SK-N-SH (cell line): ENCODE results near the gene ABLIM2. TPM values are rescaled to one million over a fixed set of nuclear protein-coding genes. Genes with fewer than 3 reads are reported as not detected.

Experiments used
- CTCF ChIA-PET: fragments of 300-600, 350-600 bp; formaldehyde crosslinking; extraction: SDS; loops from one replicate; lab custom pipeline; 2021; lab: Yijun Ruan, JAX
- POLR2A ChIA-PET: fragments of 350-600 bp; sonication (Branson Sonifier 250); formaldehyde crosslinking; extraction: SDS; loops from one replicate; lab custom pipeline; 2020; ENCODE audit warnings: antibody characterized with exemption, inconsistent platforms; lab: Yijun Ruan, JAX
- DNase-seq: peaks from one replicate; pipeline ENCODE4 v3.0.0; 2012
- H2AFZ ChIP-seq: fragments of 200-600 bp; sonication (generic); 2 replicates; pipeline ENCODE4 v1.8.1; 2016; ENCODE audit warnings: antibody characterized with exemption, mild to moderate bottlenecking, low read depth
- H3F3A ChIP-seq: fragments of 200-600 bp; sonication (generic); replicated peaks from 2 replicates; pipeline ENCODE3; 2016; ENCODE audit warnings: antibody characterized with exemption, mild to moderate bottlenecking; ENCODE audit not compliant: insufficient read depth
- H3K27ac ChIP-seq, 2 experiments: fragments of 200-500 bp in 1 of 2; fragments of 200-600 bp in 1 of 2; sonication (Bioruptor generic) in 1 of 2; sonication (generic), shearing (Covaris generic) in 1 of 2; 2 replicates each; pipeline versions ENCODE4 v1.5.1 to v1.6.1; 2014 to 2016; ENCODE audit warnings: low read depth in 2 of 2, inconsistent platforms in 1 of 2, low read length in 1 of 2, mild to moderate bottlenecking in 1 of 2, mixed read lengths in 1 of 2
- H3K27me3 ChIP-seq: fragments of 200-600 bp; sonication (generic), shearing (Covaris generic); 2 replicates; pipeline ENCODE4 v1.6.1; 2016; ENCODE audit warnings: mixed run types; ENCODE audit not compliant: insufficient read depth
- H3K36me3 ChIP-seq, 2 experiments: fragments of 200-500 bp in 1 of 2; fragments of 200-600 bp in 1 of 2; sonication (Bioruptor generic) in 1 of 2; sonication (generic) in 1 of 2; replicated peaks in 1 of 2; 2 replicates each; pipeline versions ENCODE3 to v1.5.1; 2014 to 2016; ENCODE audit warnings: low read length in 1 of 2, mild to moderate bottlenecking in 1 of 2; ENCODE audit not compliant: insufficient read depth in 2 of 2, control insufficient read depth in 1 of 2
- H3K4me1 ChIP-seq, 2 experiments: fragments of 200-500 bp in 1 of 2; fragments of 200-600 bp in 1 of 2; sonication (Bioruptor generic) in 1 of 2; sonication (generic), shearing (Covaris generic) in 1 of 2; 2 replicates each; pipeline versions ENCODE4 v1.5.1 to v1.6.1; 2014 to 2016; ENCODE audit warnings: low read depth in 1 of 2, low read length in 1 of 2, mixed run types in 1 of 2; ENCODE audit not compliant: insufficient read depth in 2 of 2, control insufficient read depth in 1 of 2
- H3K4me2 ChIP-seq: fragments of 200-600 bp; sonication (generic), shearing (Covaris generic); 2 replicates; pipeline ENCODE4 v1.6.1; 2017; ENCODE audit warnings: mixed run types
- H3K4me3 ChIP-seq, 2 experiments: fragments of 200-500 bp in 1 of 2; fragments of 200-600 bp in 1 of 2; sonication (Bioruptor generic) in 1 of 2; sonication (generic), shearing (Covaris generic) in 1 of 2; 2 replicates each; pipeline versions ENCODE4 v1.5.1 to v1.8.1; 2014 to 2016; ENCODE audit warnings: low read depth in 2 of 2, inconsistent platforms in 1 of 2, low read length in 1 of 2, mild to moderate bottlenecking in 1 of 2, mixed read lengths in 1 of 2, moderate library complexity in 1 of 2
- H3K79me2 ChIP-seq: fragments of 200-600 bp; sonication (generic); 2 replicates; pipeline ENCODE4 v1.8.1; 2017; ENCODE audit warnings: mild to moderate bottlenecking; ENCODE audit not compliant: insufficient read depth
- H3K9ac ChIP-seq: fragments of 200-600 bp; sonication (generic); 2 replicates; pipeline ENCODE4 v1.6.1; 2017; ENCODE audit warnings: mixed run types
- H3K9me2 ChIP-seq: fragments of 200-600 bp; sonication (generic); 2 replicates; pipeline ENCODE4 v1.6.1; 2017; ENCODE audit warnings: mixed run types
- H3K9me3 ChIP-seq: fragments of 200-600 bp; sonication (generic); 2 replicates; pipeline ENCODE4 v1.6.1; 2017; ENCODE audit warnings: mixed run types, mild to moderate bottlenecking, moderate library complexity
- H4K20me1 ChIP-seq: fragments of 200-600 bp; sonication (generic); 2 replicates; pipeline ENCODE4 v1.6.1; 2017; ENCODE audit warnings: mild to moderate bottlenecking, mixed run types; ENCODE audit not compliant: insufficient read depth
- ELF1 ChIP-seq: IDR thresholded peaks from 2 replicates; pipeline ENCODE4 v1.4.0; 2012
- EP300 ChIP-seq, 2 experiments: IDR thresholded peaks; 2 replicates each; pipeline versions ENCODE4 v1.4.0 to v1.6.1; 2012; ENCODE audit warnings: borderline replicate concordance in 1 of 2, low read depth in 1 of 2, low read length in 1 of 2
- EZH2phosphoT487 ChIP-seq: fragments of 200-600 bp; sonication (generic); IDR thresholded peaks from 2 replicates; pipeline ENCODE4 v1.6.1; 2017; ENCODE audit warnings: low read depth, mixed run types, mild to moderate bottlenecking, antibody characterized with exemption, moderate library complexity, borderline replicate concordance
- FOXJ3 ChIP-seq: sonication (generic); formaldehyde crosslinking; IDR thresholded peaks from 2 replicates; pipeline ENCODE4 v1.5.1; 2020; ENCODE audit warnings: mild to moderate bottlenecking, missing genetic modification reagents
- GABPA ChIP-seq: IDR thresholded peaks from 2 replicates; pipeline ENCODE4 v1.4.0; 2012; ENCODE audit warnings: low read depth, mild to moderate bottlenecking
- MEF2A ChIP-seq: IDR thresholded peaks from 2 replicates; pipeline ENCODE4 v1.4.0; 2012; ENCODE audit warnings: low read depth, borderline replicate concordance
- NFIC ChIP-seq: IDR thresholded peaks from 2 replicates; pipeline ENCODE4 v1.4.0; 2012; ENCODE audit warnings: borderline replicate concordance
- NRF1 ChIP-seq: IDR thresholded peaks from 2 replicates; pipeline ENCODE4 v1.6.1; 2012; ENCODE audit warnings: low read depth, mild to moderate bottlenecking, low read length
- RAD21 ChIP-seq: IDR thresholded peaks from 2 replicates; pipeline ENCODE4 v1.6.1; 2012; ENCODE audit warnings: mild to moderate bottlenecking, low read length
- RCOR1 ChIP-seq: fragments of 150-350 bp; IDR thresholded peaks from 2 replicates; pipeline ENCODE4 v1.6.1; 2017; ENCODE audit warnings: antibody characterized with exemption, low read length
- SIN3A ChIP-seq: IDR thresholded peaks from 2 replicates; pipeline ENCODE4 v1.6.1; 2012; ENCODE audit warnings: low read depth, mild to moderate bottlenecking, low read length, moderate library complexity, borderline replicate concordance
- TCF12 ChIP-seq: IDR thresholded peaks from 2 replicates; pipeline ENCODE4 v1.4.0; 2012
- TEAD4 ChIP-seq: IDR thresholded peaks from 2 replicates; pipeline ENCODE4 v1.4.0; 2012; ENCODE audit warnings: mild to moderate bottlenecking, borderline replicate concordance; ENCODE audit not compliant: insufficient read depth
- WGBS: methylation state at CpG from one replicate; pipeline ENCODE4 v1.1.6; 2017; ENCODE audit warnings: low lambda C conversion rate; 5-methylcytosine and 5-hydroxymethylcytosine counted together
- polyA plus RNA-seq, 3 experiments: library from polyadenylated mRNA; depleted of rRNA; stranded (reverse); fragments of >200 nt; gene quantifications; 2 replicates each; pipeline ENCODE4 v1.2.3, GENCODE V29; 2012
- TF ChIP-seq, protein P1 (sequence below): fragments of 150-350 bp; IDR thresholded peaks from 2 replicates; pipeline ENCODE4 v1.6.1; 2016; ENCODE audit warnings: mild to moderate bottlenecking, low read depth, low read length
- TF ChIP-seq, protein P2 (sequence below): IDR thresholded peaks from 2 replicates; pipeline ENCODE4 v1.6.1; 2012; ENCODE audit warnings: mild to moderate bottlenecking, low read depth, low read length, moderate library complexity
- TF ChIP-seq, protein P3 (sequence below): fragments of 150-350 bp; IDR thresholded peaks from 2 replicates; pipeline ENCODE4 v1.6.1; 2017; ENCODE audit warnings: antibody characterized with exemption, low read length, low read depth, borderline replicate concordance

ABLIM2 gene
- polyA plus RNA-seq, 1 of the 3 experiments (the other 2 are of a cell fraction) = 0.53 TPM

DNA sequence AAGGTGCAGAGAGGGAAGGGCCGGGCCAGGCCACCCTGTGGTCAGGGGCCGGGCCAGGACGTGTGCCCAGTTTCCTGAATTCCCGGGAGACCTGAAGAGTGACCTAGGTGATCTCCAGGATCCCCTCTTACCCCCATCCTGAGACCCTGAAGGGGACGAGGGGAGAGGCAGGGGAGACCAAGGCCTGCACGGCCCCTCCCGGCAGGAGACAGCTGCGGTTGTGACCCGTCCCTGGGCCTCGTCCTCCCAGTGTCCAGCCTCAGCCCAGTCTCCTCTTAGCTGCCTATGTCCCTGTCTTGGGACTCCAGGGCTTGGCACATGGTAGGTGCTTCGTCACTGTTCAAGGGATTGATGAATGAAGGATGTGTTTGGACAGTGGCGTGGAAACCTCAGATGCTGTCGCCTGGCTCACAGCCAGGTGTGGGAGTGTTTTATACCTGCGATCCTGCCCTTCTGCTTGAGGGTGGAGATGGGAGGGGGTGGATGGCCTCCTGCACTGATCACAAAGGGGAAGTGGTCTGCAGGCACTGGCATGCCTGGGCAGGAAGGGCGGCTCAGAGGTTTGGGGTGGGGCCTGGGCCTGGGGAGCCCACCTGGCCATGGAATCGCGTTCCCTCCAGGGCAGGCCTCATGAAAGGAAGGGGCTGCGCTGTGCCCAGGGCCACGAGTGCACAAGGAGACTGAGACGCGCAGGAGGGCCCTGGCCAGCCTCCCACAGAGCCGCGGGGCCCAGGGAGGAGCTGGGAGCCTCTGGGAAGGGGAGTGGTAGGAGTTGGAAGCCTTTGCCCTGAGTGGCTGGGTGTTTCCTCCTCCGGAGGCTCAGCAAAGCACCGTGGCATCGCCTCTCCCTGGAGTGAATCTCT is 47.4 kb upstream of the ABLIM2 start:
- no peak overlapping the region for H3K4me3 ChIP-seq

DNA sequence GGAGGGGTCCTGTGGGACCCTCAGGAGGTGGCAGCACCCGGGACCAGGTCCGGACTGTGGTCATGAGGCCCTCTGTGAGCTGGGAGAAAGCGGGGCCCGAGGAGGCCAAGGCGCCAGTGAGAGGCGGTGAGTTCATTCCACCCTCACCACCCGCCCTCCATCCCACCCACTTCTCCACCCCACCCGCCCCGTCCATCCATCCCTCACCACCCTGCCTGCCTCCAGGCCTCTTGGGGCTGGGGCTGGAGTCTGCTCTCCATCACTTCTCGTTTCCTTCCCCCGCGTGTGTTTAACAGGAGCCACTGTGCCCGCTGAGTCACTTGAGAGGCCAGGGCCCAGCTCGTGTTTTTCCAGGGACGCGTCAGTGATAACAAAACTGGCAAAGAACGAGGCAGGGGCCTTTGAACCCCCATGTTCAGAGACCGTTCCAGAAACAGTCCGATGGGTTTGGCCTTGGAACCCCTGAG is 46.7 kb upstream of the ABLIM2 start:
- no peaks in the 10 kb centered on the region for H3K9me2 ChIP-seq
- no peak overlapping the region for H3K4me3 ChIP-seq
- no peaks in the 10 kb centered on the region for H3K79me2 ChIP-seq
- no peaks in the 10 kb centered on the region for H3K27me3 ChIP-seq
- WGBS = 71% methylated on average over 15 of the region's 19 CpGs
- no peaks in the 10 kb centered on the region for H4K20me1 ChIP-seq
- no peaks in the 10 kb centered on the region for H3K9me3 ChIP-seq
- no peak overlapping the region for H2AFZ ChIP-seq
- peaks cover 0 to 56% of the 10 kb centered on the region in 2 experiments; a peak in 1 of 4 replicates for H3K4me1 ChIP-seq
- TF ChIP-seq MEF2A = no peak
- no peak for TF ChIP-seq TCF12
- TF ChIP-seq NFIC = no peak
- TF ChIP-seq EP300 (IDR thresholded peaks at IDR 0.05; ENCODE audit: borderline replicate concordance in 1 of 2, low read depth in 1 of 2, low read length in 1 of 2) = no peak
- TF ChIP-seq, protein P1, sequence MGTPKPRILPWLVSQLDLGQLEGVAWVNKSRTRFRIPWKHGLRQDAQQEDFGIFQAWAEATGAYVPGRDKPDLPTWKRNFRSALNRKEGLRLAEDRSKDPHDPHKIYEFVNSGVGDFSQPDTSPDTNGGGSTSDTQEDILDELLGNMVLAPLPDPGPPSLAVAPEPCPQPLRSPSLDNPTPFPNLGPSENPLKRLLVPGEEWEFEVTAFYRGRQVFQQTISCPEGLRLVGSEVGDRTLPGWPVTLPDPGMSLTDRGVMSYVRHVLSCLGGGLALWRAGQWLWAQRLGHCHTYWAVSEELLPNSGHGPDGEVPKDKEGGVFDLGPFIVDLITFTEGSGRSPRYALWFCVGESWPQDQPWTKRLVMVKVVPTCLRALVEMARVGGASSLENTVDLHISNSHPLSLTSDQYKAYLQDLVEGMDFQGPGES = no peak
- TF ChIP-seq, protein P2, sequence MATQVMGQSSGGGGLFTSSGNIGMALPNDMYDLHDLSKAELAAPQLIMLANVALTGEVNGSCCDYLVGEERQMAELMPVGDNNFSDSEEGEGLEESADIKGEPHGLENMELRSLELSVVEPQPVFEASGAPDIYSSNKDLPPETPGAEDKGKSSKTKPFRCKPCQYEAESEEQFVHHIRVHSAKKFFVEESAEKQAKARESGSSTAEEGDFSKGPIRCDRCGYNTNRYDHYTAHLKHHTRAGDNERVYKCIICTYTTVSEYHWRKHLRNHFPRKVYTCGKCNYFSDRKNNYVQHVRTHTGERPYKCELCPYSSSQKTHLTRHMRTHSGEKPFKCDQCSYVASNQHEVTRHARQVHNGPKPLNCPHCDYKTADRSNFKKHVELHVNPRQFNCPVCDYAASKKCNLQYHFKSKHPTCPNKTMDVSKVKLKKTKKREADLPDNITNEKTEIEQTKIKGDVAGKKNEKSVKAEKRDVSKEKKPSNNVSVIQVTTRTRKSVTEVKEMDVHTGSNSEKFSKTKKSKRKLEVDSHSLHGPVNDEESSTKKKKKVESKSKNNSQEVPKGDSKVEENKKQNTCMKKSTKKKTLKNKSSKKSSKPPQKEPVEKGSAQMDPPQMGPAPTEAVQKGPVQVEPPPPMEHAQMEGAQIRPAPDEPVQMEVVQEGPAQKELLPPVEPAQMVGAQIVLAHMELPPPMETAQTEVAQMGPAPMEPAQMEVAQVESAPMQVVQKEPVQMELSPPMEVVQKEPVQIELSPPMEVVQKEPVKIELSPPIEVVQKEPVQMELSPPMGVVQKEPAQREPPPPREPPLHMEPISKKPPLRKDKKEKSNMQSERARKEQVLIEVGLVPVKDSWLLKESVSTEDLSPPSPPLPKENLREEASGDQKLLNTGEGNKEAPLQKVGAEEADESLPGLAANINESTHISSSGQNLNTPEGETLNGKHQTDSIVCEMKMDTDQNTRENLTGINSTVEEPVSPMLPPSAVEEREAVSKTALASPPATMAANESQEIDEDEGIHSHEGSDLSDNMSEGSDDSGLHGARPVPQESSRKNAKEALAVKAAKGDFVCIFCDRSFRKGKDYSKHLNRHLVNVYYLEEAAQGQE = no peak
- TF ChIP-seq RAD21 = no peak
- TF ChIP-seq FOXJ3 (CRISPR knock-in tag) = no peak
- TF ChIP-seq EZH2phosphoT487 = no peak
- TF ChIP-seq, protein P3, sequence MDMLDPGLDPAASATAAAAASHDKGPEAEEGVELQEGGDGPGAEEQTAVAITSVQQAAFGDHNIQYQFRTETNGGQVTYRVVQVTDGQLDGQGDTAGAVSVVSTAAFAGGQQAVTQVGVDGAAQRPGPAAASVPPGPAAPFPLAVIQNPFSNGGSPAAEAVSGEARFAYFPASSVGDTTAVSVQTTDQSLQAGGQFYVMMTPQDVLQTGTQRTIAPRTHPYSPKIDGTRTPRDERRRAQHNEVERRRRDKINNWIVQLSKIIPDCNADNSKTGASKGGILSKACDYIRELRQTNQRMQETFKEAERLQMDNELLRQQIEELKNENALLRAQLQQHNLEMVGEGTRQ = no peak
- no peak overlapping the region for H3K4me2 ChIP-seq
- ChIA-PET POLR2A (no interaction called here), CTCF (interaction anchor here (1.8 kb wide), 1 partner anchor 37 kb away, joined by 4 read pairs; no protein-coding TSS in a partner anchor)
- no peaks in the 10 kb centered on the region for H3K36me3 ChIP-seq
- no peaks in the 10 kb centered on the region for H3F3A ChIP-seq
- DNase-seq = peak; percentile 79
- no peak overlapping the region for H3K9ac ChIP-seq
- H3K27ac ChIP-seq = no peak overlapping the region; a peak in 1 of 4 replicates

More for the DNA sequence above, 47.4 kb upstream of the ABLIM2 start:
- no peaks in the 10 kb centered on the region for H3K79me2 ChIP-seq
- no peak overlapping the region for H2AFZ ChIP-seq
- no peak overlapping the region for H3K9ac ChIP-seq
- no peaks in the 10 kb centered on the region for H3K36me3 ChIP-seq
- H3K4me2 ChIP-seq = no peak overlapping the region
- peaks cover 0 to 49% of the 10 kb centered on the region in 2 experiments; a peak in 1 of 4 replicates for H3K4me1 ChIP-seq
- H4K20me1 ChIP-seq = no peaks in the 10 kb centered on the region
- WGBS = 89% methylated on average over 16 of the region's 26 CpGs
- CTCF ChIA-PET = interaction anchor here (1.3 to 1.8 kb wide), 2 partner anchors 11 to 36 kb away, joined by 3 to 4 read pairs; no protein-coding TSS in a partner anchor
- POLR2A ChIA-PET = no interaction called here
- H3F3A ChIP-seq = no peaks in the 10 kb centered on the region
- H3K9me3 ChIP-seq = no peaks in the 10 kb centered on the region
- H3K27me3 ChIP-seq = no peaks in the 10 kb centered on the region
- no peak for DNase-seq
- H3K27ac ChIP-seq = peak overlapping the region in 1 of 2 experiments; percentile 11; a peak in 1 of 4 replicates
- H3K9me2 ChIP-seq = no peaks in the 10 kb centered on the region
- no peak for TF ChIP-seq RCOR1
- TF ChIP-seq NRF1 = no peak
- TF ChIP-seq TEAD4 = no peak
- no peak for TF ChIP-seq ELF1
- TF ChIP-seq SIN3A = no peak
- no peak for TF ChIP-seq GABPA
